Astrocyte of the cerebellum (primary cell): Measurements from ENCODE around the gene ALPK3.
A peak's percentile ranks its signal among the peaks of the same experiment; 100 is the strongest.

Experiments used
- DNase-seq: peaks from one replicate; pipeline ENCODE4 v3.0.0-alpha.2; 2011; ENCODE audit warnings: low read depth
- H3K4me3 ChIP-seq: 2 replicates; pipeline ENCODE4 v1.5.1; 2011; ENCODE audit warnings: mild to moderate bottlenecking, low read depth, low read length, moderate library complexity
- in situ Hi-C: cut with HindIII; loops from 2 replicates; pipeline ENCODE4 v1.10.0; 2017; ENCODE audit warnings: low sequenced_read_pairs
- TF ChIP-seq, protein P1 (sequence below): IDR thresholded peaks from 2 replicates; pipeline ENCODE4 v1.5.1; 2012; ENCODE audit warnings: low read length, low read depth, moderate library complexity, mild to moderate bottlenecking; ENCODE audit errors: missing control alignments

Gene ALPK3

DNA sequence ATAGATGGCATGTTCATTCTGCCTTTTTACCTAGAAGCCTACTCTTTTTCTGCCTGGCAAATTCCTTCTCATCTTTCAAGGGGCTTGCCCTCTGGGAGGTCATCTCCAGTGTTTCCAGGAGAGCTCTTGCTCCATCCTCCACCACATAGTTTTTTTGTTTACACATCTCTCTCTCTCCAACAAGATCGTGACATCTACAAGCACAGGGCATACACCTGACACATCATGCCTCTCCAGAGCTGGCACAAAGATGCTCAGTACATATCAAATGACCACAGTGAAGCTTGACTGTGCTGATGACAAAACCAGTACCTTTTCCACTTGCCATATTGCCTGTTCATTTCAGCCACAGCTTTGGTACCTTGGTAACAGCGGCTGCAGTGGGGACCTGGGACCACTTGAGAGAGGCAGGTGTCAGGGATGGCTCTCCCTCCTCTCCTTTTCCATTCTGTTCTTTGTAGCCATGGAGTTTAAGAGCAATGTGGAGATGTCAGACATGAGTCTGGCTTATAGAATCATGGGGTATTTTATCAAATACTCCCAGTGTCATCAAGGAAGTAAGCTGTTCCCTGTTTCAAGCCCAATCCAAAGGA, 15.4 kb downstream of the ALPK3 start:
- in situ Hi-C loops, result no loop called here
- H3K4me3 ChIP-seq, result no peak overlapping the region
- TF ChIP-seq, protein P1, sequence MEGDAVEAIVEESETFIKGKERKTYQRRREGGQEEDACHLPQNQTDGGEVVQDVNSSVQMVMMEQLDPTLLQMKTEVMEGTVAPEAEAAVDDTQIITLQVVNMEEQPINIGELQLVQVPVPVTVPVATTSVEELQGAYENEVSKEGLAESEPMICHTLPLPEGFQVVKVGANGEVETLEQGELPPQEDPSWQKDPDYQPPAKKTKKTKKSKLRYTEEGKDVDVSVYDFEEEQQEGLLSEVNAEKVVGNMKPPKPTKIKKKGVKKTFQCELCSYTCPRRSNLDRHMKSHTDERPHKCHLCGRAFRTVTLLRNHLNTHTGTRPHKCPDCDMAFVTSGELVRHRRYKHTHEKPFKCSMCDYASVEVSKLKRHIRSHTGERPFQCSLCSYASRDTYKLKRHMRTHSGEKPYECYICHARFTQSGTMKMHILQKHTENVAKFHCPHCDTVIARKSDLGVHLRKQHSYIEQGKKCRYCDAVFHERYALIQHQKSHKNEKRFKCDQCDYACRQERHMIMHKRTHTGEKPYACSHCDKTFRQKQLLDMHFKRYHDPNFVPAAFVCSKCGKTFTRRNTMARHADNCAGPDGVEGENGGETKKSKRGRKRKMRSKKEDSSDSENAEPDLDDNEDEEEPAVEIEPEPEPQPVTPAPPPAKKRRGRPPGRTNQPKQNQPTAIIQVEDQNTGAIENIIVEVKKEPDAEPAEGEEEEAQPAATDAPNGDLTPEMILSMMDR, result no peak
- DNase-seq, result no peak

DNA sequence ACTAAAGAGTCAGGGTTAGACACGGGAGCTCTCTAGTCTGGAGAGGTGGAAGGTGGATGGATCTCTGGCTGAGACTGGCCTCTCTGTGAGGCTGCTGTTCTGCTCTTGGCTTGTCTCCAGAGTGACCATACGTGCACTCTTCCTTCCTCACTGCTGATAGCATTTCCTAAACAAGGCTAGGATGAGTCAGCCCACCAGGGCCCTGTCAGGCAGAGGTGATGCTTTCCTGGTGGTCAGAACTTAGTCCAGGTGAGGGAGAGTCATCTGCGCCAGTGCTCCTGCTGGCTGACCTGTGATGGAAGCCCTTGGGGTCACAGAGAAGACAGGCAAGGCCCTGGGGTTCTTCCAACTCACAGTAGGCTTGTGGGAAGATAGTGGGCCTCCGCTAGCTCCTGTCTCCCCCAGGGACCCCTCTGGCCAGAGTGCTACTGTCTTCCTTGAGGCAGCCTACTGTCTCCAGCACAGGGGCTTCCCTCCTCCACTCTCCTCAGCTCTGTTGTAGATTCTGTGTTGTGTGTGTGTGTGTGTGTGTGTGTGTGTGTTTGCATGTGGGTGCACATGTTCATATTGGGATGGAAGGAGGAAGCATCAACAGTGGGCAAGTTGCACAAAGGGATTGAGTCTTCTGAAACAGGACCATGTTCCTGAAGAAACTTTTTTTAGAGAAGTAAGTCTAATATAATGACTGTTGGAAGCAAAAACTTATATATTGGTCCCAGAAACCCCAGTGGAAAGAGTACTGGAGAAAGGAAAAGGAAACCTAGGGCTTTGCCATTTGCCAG, 16.5 kb downstream of the ALPK3 start:
- TF ChIP-seq, protein P1, result no peak
- peak; percentile 9 for DNase-seq
- in situ Hi-C loops, result no loop called here
- no peak overlapping the region for H3K4me3 ChIP-seq

- H3K4me3 ChIP-seq, result no peak overlapping the region
Observed at GRCh38 chr15:84834229-84834955, 17.2 kb downstream of the ALPK3 start.

DNA sequence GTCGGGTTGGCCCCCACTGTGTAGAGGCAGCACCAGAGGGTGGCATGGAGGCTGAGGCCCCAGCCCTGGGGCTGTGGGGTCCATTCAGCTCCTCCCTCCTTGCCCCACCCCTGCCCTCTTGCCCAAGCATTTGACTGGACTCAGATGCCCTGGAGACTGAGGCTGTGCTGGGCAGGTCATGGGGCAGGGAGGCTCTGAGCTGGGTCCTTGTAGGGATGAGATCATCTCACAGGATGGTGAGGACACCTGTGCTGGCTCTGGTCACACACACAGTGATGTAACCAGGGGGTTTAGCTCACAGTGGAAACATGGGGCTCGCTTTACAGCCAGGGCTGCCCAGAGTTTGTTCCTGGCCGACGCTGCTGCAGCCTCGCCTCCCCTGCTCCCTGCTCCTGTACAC, 17.8 kb downstream of the ALPK3 start:
- no peak overlapping the region for H3K4me3 ChIP-seq
- no peak for DNase-seq
- in situ Hi-C loops, result loop anchor here (5.0 kb wide), 1 partner anchor 63 kb away; no protein-coding TSS in a partner anchor
- TF ChIP-seq, protein P1, result no peak

More at GRCh38 chr15:84834229-84834955, 17.2 kb downstream of the ALPK3 start:
- in situ Hi-C loops, result no loop called here
- no peak for DNase-seq
- TF ChIP-seq, protein P1, result no peak

GRCh38 chr15:84835661-84836337, 18.6 kb downstream of the ALPK3 start:
- no peak for DNase-seq
- in situ Hi-C loops, result loop anchor here (5.0 kb wide), 1 partner anchor 63 kb away; no protein-coding TSS in a partner anchor
- H3K4me3 ChIP-seq, result no peak overlapping the region
- TF ChIP-seq, protein P1, result no peak

DNA sequence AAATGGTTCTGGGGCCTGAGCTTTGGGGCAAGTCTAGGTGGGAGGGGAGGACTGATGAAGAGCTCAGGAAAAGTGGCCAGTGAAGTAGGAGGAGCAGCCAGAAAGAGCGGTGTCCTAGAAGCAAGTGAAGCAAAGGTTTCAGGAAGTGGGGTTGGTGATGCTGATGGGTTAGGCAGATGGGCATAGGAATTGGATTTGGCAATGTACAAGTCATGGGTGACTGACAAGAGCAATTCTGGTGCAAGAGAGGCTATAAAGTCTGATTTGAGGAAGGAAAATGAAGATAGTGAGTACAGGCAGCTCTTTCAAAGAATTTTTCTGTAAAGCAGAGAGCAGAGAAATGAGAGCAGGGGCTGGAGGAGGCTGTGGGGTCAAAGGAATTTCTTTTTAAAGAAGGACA, 19.7 kb downstream of the ALPK3 start:
- TF ChIP-seq, protein P1, result no peak

More for the DNA sequence above, 19.7 kb downstream of the ALPK3 start:
- H3K4me3 ChIP-seq, result no peak overlapping the region
- in situ Hi-C loops, result loop anchor here (5.0 kb wide), 1 partner anchor 65 kb away; no protein-coding TSS in a partner anchor
- no peak for DNase-seq
